AG09309 (cell line): ENCODE data around the gene STIMATE.

Source experiments
- DNase-seq: peaks from one replicate; pipeline ENCODE4 v3.0.0-alpha.2; 2010; ENCODE audit warnings: low read depth
- H3K4me3 ChIP-seq: 2 replicates; pipeline ENCODE4 v1.5.1; 2011; ENCODE audit warnings: mild to moderate bottlenecking, low read depth, low read length, moderate library complexity; ENCODE audit not compliant: control insufficient read depth
- TF ChIP-seq, protein P1 (sequence below): IDR thresholded peaks from 2 replicates; pipeline ENCODE4 v1.5.1; 2011; ENCODE audit warnings: mild to moderate bottlenecking, low read depth, low read length, inconsistent platforms; ENCODE audit not compliant: insufficient read depth, control insufficient read depth; ENCODE audit errors: missing control alignments

Gene STIMATE

DNA sequence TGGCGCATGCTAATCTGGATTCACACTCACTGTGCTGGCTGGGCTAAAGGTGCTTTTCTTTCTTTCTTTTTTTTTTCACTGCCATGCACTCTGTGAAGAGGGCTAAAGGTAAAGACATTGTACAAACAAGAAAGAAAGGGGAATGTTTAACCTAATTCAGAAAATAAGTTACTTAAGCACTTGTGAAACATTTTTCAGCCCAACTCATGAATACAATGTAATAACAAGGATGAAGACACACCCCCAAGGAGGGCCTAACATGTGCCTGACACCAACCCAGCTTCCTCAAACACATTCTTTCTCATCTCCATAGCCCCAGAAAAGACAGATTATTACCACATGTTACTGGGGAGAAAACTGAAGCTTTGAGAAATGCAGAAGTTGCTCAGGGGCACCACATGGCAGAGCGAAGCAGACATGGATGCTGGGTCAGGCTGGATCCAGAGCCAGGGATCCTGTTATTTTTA, 5.7 kb downstream of the STIMATE start:
- TF ChIP-seq, protein P1, sequence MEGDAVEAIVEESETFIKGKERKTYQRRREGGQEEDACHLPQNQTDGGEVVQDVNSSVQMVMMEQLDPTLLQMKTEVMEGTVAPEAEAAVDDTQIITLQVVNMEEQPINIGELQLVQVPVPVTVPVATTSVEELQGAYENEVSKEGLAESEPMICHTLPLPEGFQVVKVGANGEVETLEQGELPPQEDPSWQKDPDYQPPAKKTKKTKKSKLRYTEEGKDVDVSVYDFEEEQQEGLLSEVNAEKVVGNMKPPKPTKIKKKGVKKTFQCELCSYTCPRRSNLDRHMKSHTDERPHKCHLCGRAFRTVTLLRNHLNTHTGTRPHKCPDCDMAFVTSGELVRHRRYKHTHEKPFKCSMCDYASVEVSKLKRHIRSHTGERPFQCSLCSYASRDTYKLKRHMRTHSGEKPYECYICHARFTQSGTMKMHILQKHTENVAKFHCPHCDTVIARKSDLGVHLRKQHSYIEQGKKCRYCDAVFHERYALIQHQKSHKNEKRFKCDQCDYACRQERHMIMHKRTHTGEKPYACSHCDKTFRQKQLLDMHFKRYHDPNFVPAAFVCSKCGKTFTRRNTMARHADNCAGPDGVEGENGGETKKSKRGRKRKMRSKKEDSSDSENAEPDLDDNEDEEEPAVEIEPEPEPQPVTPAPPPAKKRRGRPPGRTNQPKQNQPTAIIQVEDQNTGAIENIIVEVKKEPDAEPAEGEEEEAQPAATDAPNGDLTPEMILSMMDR, result no peak
- H3K4me3 ChIP-seq, result no peak overlapping the region
- DNase-seq, result peak; percentile 71

DNA sequence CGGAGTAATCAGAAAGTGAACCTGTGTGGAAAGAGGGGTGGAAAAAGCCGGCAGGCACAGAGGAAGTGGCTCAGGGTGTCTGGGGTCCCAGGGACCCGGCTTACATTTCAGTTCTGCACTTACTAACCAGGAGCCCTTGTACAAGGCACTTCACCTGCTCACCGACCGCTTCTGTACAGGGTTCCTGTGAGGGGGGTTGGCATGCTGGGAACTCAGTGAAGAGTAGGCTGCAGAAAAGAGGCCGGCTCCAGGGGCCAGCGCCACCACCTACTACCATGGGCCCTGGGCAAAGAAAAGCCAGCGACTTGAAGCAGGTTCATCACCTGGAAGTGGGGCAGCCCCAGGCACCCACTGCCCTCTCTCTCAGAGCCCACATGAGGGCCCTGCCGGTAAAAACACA, 6.2 kb downstream of the STIMATE start:
- TF ChIP-seq, protein P1, result no peak
- no peak overlapping the region for H3K4me3 ChIP-seq
- no peak for DNase-seq

DNA sequence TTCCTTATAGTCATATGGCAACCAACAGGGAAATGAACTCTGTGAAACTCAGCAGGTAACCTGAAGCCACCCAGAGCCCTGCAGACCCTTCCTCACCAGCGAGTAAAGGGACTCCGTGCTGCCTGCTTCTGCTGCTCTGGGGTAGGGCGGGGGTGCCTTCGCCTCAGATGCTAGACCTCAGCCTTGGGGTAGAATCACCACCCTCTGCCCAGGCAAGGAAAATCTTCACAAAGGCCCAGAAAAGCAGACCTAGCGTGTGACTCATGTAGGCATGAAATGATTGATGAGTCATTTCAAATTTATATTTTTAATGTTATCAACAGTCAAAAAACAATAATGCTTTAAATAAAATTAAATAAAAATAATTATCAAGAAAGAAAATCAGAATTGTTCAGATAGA, 6.6 kb downstream of the STIMATE start:
- H3K4me3 ChIP-seq, result no peak overlapping the region
- no peak for DNase-seq
- TF ChIP-seq, protein P1, result no peak

DNA sequence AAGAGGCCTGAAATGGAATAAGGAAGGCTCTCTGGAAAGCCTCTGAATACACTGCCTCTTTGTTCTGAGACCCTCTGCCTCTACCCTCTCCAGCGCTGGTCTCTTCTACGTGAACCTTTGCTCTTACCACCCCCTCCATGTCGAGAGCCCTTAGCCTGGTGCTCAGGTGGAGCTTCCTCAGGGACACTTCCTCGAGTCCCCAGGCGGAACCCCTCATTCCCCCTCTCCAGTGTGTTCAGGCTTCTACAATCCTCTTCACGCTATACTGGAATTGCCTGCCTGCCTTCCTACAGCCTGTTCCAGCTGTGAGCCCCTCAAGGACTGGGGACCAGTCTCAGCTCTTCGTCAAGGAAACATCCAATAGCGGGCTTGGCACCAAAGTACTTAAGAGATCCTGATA, 7.4 kb downstream of the STIMATE start:
- no peak overlapping the region for H3K4me3 ChIP-seq
- TF ChIP-seq, protein P1, result no peak
- no peak for DNase-seq

DNA sequence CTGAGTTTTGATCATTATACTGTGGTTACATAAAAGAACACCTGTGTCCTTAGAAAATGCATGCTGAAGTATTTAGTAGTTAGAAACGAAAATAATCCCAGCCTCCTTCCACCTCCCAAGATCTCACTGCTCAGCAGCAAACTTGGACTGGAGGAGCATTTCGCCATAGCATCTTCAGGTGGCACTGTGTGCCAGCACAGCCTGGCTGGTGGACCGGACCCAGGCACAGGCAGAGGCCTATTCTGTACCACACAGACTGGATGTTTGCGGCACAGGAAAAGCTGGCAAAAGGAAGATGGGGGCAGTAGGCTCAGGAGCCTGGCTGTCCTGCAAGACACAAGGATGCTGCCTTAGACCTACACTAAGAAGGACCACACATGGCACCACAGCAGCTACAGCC, 10.2 kb downstream of the STIMATE start:
- H3K4me3 ChIP-seq, result no peak overlapping the region
- no peak for DNase-seq
- TF ChIP-seq, protein P1, result no peak

DNA sequence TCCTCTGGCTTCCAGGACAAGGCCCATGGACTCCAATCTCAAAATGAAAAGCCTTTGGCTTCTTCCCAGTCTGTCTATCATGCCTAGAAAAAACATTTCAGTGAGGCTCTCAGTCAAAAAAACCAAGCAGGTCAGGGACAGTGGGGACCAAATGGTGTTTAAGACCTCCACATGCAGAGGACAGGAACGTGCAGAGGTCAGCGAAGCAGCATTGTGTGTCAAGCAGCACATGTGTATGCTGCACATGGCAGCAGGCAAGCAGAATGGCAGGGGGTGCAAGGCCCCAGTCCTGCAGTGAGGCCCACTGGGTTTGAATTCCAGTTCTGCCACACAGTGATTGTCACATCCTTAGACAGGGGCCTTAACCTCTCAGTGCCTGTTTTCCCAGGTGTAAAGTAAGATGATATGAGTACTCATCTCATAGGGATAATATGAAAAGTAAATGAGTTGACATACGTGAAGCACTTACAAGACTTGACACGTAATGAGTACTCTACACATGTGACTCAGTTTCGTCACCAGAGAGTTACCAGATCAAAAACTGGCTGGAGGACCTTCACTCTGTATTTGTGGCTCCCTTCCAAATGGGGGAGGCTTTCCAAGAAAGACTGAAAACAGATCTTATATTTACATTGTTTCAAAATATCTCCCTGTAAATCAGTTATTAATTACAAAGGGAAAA, 11.2 kb downstream of the STIMATE start:
- TF ChIP-seq, protein P1, result no peak
- H3K4me3 ChIP-seq, result no peak overlapping the region
- DNase-seq, result no peak
